Measurements from ENCODE around the gene ALOX12B.

- TF ChIP-seq CTCF (conservative IDR thresholded peaks at IDR 0.05) (peak; percentile 97), ZFX (IDR thresholded peaks at IDR 0.05) (no peak; the same call in 1 of the 2 replicates)
Observed at GRCh38 chr17:8079291-8080207, 8.0 kb downstream of the ALOX12B start.

Measured in C4-2B (cell line).